CD14-positive monocyte (primary cell): ENCODE results near the gene DCLK1. TPM values are rescaled to one million over a fixed set of nuclear protein-coding genes. Genes with fewer than 3 reads are reported as not detected.

Experiments used
- DNase-seq, 3 donors: peaks; one replicate each; pipeline ENCODE4 v3.0.0-alpha.2; 2011 to 2022
- H2AFZ ChIP-seq: 2 replicates; pipeline ENCODE4 v1.6.0; 2012; ENCODE audit warnings: mild to moderate bottlenecking, low read depth, low read length, inconsistent platforms; ENCODE audit not compliant: insufficient read depth, poor library complexity, severe bottlenecking
- H3K27ac ChIP-seq, 2 donors: 1 replicate in 1 of 2; 2 replicates in 1 of 2; pipeline ENCODE4 v1.5.1; 2012 to 2013; ENCODE audit warnings: low read length in 2 of 2, control low read depth in 1 of 2, inconsistent platforms in 1 of 2, low read depth in 1 of 2, mild to moderate bottlenecking in 1 of 2
- H3K27me3 ChIP-seq, 2 donors: one replicate each; pipeline versions ENCODE4 v1.6.0 to v1.6.1; 2011 to 2013; ENCODE audit warnings: low read length in 2 of 2; ENCODE audit not compliant: control insufficient read depth in 2 of 2, insufficient read depth in 2 of 2
- H3K36me3 ChIP-seq, 2 donors: replicated peaks in 1 of 2; 1 replicate in 1 of 2; 2 replicates in 1 of 2; pipeline versions ENCODE4 v1.5.1 to v1.6.1; 2012 to 2013; ENCODE audit warnings: low read length in 2 of 2, control low read depth in 1 of 2, inconsistent platforms in 1 of 2, mild to moderate bottlenecking in 1 of 2; ENCODE audit not compliant: insufficient read depth in 2 of 2, control insufficient read depth in 1 of 2
- H3K4me1 ChIP-seq, 2 donors: 1 replicate in 1 of 2; 2 replicates in 1 of 2; pipeline versions ENCODE4 v1.5.1 to v1.6.1; 2012 to 2013; ENCODE audit warnings: low read length in 2 of 2, control low read depth in 1 of 2, inconsistent platforms in 1 of 2, mild to moderate bottlenecking in 1 of 2, moderate library complexity in 1 of 2; ENCODE audit not compliant: insufficient read depth in 2 of 2, control insufficient read depth in 1 of 2
- H3K4me2 ChIP-seq: replicated peaks from 2 replicates; pipeline ENCODE3; 2012; ENCODE audit warnings: low read length, moderate library complexity, mild to moderate bottlenecking; ENCODE audit not compliant: poor library complexity, severe bottlenecking; ENCODE audit errors: extremely low read depth
- H3K4me3 ChIP-seq, 3 experiments: fragments of 200-600 bp in 1 of 3; sonication (generic) in 1 of 3; replicated peaks in 1 of 3; 1 replicate in 2 of 3; 2 replicates in 1 of 3; pipeline ENCODE4 v1.5.1; 2011 to 2013; ENCODE audit warnings: low read length in 3 of 3, mild to moderate bottlenecking in 3 of 3, control low read depth in 2 of 3, low read depth in 2 of 3, inconsistent platforms in 1 of 3, moderate library complexity in 1 of 3
- H3K79me2 ChIP-seq: 2 replicates; pipeline ENCODE4 v1.6.0; 2012; ENCODE audit warnings: mild to moderate bottlenecking, control low read depth, inconsistent platforms, low read length, moderate library complexity; ENCODE audit not compliant: insufficient read depth
- H3K9ac ChIP-seq: 2 replicates; pipeline ENCODE4 v1.6.0; 2017; ENCODE audit warnings: low read length, mild to moderate bottlenecking; ENCODE audit not compliant: insufficient read depth, poor library complexity, severe bottlenecking
- H3K9me3 ChIP-seq, 2 donors: replicated peaks in 1 of 2; 1 replicate in 1 of 2; 2 replicates in 1 of 2; pipeline versions ENCODE4 v1.5.1 to v1.6.1; 2012 to 2013; ENCODE audit warnings: low read length in 2 of 2, control low read depth in 1 of 2; ENCODE audit not compliant: control insufficient read depth in 1 of 2, insufficient read depth in 1 of 2
- H4K20me1 ChIP-seq: 2 replicates; pipeline ENCODE4 v1.6.0; 2012; ENCODE audit warnings: mild to moderate bottlenecking, low read length, control low read depth, moderate library complexity; ENCODE audit not compliant: insufficient read depth
- H3K27ac Mint-ChIP-seq, 7 donors: one replicate each; pipeline ENCODE4 v1.8.0; 2020; ENCODE audit warnings: mild to moderate bottlenecking in 7 of 7, mixed read lengths in 7 of 7, moderate library complexity in 6 of 7, inconsistent platforms in 2 of 7
- H3K27me3 Mint-ChIP-seq, 3 donors: one replicate each; pipeline ENCODE4 v1.8.0; 2021 to 2022; ENCODE audit warnings: low read depth in 3 of 3, mild to moderate bottlenecking in 3 of 3, mixed read lengths in 3 of 3, moderate library complexity in 3 of 3, inconsistent platforms in 1 of 3
- H3K36me3 Mint-ChIP-seq, 2 donors: one replicate each; pipeline ENCODE4 v1.8.0; 2020; ENCODE audit warnings: mixed read lengths in 2 of 2, inconsistent platforms in 1 of 2, mild to moderate bottlenecking in 1 of 2
- H3K4me1 Mint-ChIP-seq: one replicate; pipeline ENCODE4 v1.8.0; 2020; ENCODE audit warnings: mild to moderate bottlenecking, mixed read lengths
- H3K4me3 Mint-ChIP-seq, 2 donors: one replicate each; pipeline ENCODE4 v1.8.0; 2020; ENCODE audit warnings: mild to moderate bottlenecking in 2 of 2, mixed read lengths in 2 of 2, moderate library complexity in 1 of 2
- H3K9me3 Mint-ChIP-seq, 7 donors: one replicate each; pipeline ENCODE4 v1.8.0; 2020 to 2022; ENCODE audit warnings: mixed read lengths in 7 of 7, mild to moderate bottlenecking in 6 of 7, moderate library complexity in 6 of 7, inconsistent platforms in 2 of 7
- WGBS: methylation state at CpG from one replicate; pipeline ENCODE4 v1.1.5; 2013; ENCODE audit warnings: missing lambda C conversion rate; ENCODE audit not compliant: insufficient coverage; 5-methylcytosine and 5-hydroxymethylcytosine counted together
- intact Hi-C, 2 donors: fragments of 100-400 bp; cut with micrococcal nuclease; formaldehyde crosslinking; loops; one replicate each; pipeline versions ENCODE4 v1.15.0 to v1.15.1; 2023
- polyA plus RNA-seq, 3 donors: library from polyadenylated mRNA; depleted of rRNA in 1 of 3; unstranded in 2 of 3; stranded (reverse) in 1 of 3; fragments of 300-500 nt in 2 of 3; fragments of >200 nt in 1 of 3; fragmentation: Illumina TruSeq in 2 of 3; gene quantifications; 1 replicate in 2 of 3; 2 replicates in 1 of 3; pipeline ENCODE4 v1.2.3, GENCODE V29; 2012 to 2021
- TF ChIP-seq, protein P1 (sequence below): fragments of 200-600 bp; IDR thresholded peaks from one replicate; pipeline ENCODE4 v1.8.0; 2022; ENCODE audit warnings: antibody characterized with exemption, mild to moderate bottlenecking

Gene DCLK1
- polyA plus RNA-seq, 3 donors, result not detected

DNA sequence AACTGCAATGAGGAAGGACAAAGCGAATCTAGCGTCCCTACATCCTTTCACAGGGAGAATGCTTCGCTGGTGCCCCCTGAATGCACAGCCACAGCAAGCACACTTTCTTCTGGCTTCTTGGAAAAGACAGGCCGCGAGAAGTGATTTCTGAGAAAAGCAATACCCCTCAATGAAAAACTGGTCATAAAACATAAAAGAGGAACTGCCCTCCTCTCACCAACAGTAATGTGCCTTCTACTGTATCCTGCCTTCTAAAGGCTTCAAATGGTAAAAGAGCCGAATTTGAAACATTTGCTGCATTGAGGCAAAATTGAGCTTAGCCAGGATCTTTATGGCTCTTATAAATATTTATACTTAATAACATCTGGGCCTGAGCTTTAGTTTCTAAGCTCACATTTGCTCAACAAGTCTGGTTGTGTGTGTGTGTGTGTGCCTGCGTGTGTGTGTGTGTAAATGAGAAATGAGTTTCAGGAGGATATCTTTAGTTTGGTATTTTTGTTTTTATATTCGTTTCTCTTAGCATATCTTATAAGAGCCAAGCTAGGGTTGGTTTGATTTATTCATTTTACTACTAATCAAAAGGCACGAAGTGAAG is 408.6 kb downstream of the DCLK1 start:
- Histone ChIP-seq H4K20me1 (no peaks in the 10 kb centered on the region), H3K79me2 (no peaks in the 10 kb centered on the region), H2AFZ (peak overlapping the region; percentile 23), H3K9ac (no peak overlapping the region), H3K27ac (no peak overlapping the region), H3K4me2 (no peak overlapping the region), H3K9me3 (no peaks in the 10 kb centered on the region), H3K27me3 (no peaks in the 10 kb centered on the region), H3K4me3 (no peak overlapping the region), H3K36me3 (no peaks in the 10 kb centered on the region), H3K4me1 (peaks cover 0 to 3% of the 10 kb centered on the region in 2 donors)
- 0% methylated on average over 2 of the region's 9 CpGs for WGBS
- peaks cover 2 to 7% (median 2%) of the 10 kb centered on the region in 3 donors for H3K27me3 Mint-ChIP-seq
- peaks cover 0 to 3% (median 0%) of the 10 kb centered on the region in 7 donors for H3K9me3 Mint-ChIP-seq
- no peaks in the 10 kb centered on the region for H3K36me3 Mint-ChIP-seq
- peak overlapping the region in 1 of 2 donors; percentile 26 for H3K4me3 Mint-ChIP-seq
- no peak for DNase-seq
- TF ChIP-seq, protein P1, sequence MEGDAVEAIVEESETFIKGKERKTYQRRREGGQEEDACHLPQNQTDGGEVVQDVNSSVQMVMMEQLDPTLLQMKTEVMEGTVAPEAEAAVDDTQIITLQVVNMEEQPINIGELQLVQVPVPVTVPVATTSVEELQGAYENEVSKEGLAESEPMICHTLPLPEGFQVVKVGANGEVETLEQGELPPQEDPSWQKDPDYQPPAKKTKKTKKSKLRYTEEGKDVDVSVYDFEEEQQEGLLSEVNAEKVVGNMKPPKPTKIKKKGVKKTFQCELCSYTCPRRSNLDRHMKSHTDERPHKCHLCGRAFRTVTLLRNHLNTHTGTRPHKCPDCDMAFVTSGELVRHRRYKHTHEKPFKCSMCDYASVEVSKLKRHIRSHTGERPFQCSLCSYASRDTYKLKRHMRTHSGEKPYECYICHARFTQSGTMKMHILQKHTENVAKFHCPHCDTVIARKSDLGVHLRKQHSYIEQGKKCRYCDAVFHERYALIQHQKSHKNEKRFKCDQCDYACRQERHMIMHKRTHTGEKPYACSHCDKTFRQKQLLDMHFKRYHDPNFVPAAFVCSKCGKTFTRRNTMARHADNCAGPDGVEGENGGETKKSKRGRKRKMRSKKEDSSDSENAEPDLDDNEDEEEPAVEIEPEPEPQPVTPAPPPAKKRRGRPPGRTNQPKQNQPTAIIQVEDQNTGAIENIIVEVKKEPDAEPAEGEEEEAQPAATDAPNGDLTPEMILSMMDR, result no peak
- intact Hi-C loops, result no loop called here
- H3K27ac Mint-ChIP-seq, result peak overlapping the region in 1 of 7 donors; percentile 46
- peaks cover 13% of the 10 kb centered on the region for H3K4me1 Mint-ChIP-seq

DNA sequence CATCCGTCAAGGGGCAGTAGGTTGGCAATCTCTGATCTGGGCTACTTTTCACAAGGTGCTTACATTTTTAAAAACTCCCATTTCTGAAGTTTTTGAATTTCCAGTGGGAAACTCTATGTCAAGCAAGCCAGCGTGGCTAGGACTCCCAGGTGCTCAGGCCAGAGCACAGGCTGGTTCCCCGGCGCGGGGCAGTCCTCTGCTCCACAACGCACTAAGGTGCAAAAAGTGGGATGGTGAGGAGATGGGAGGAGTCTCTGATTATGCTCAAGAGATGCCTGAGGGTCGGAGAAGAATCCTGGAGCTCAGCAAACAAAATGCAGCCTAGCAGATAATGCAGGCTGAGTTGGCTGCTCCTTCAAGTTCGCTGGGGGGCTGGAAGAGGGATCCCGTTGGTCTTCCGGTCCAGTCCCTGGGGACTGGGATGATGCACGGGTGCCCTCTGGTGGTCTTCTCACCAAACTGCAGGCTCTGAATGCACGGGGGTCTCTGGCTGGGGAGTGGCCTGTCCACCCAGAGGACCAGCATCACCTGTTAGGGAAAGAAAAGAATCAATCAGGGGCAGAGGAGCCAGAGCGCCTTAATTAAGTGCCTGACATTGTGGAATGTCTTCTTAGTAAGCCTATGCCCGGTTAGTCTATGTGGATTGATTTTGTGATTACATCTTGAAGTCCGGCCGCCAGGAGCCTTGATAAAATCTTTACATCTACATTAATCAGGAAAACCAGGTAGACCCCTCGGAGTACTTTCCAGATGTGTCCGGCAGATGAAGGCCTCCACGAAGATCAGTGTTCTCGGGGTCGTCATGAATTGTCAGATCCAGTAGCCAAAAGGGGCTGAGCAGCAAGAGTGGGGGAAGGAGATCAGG is 410.3 kb downstream of the DCLK1 start:
- 29% methylated on average over 17 of the region's 21 CpGs for WGBS
- Histone ChIP-seq H3K4me1 (peaks cover 0 to 3% of the 10 kb centered on the region in 2 donors), H3K4me3 (no peak overlapping the region), H3K36me3 (no peaks in the 10 kb centered on the region), H2AFZ (no peak overlapping the region), H3K9me3 (no peaks in the 10 kb centered on the region), H3K27me3 (no peaks in the 10 kb centered on the region), H3K9ac (no peak overlapping the region), H3K4me2 (peak overlapping the region; percentile 3), H3K79me2 (no peaks in the 10 kb centered on the region), H4K20me1 (no peaks in the 10 kb centered on the region), H3K27ac (no peak overlapping the region)
- peaks cover 13% of the 10 kb centered on the region for H3K4me1 Mint-ChIP-seq
- no peaks in the 10 kb centered on the region for H3K36me3 Mint-ChIP-seq
- peak overlapping the region in 1 of 7 donors; percentile 7 for H3K27ac Mint-ChIP-seq
- DNase-seq, result peak in 2 of 3 donors; percentile 9 to 17
- H3K27me3 Mint-ChIP-seq, result peaks cover 2 to 7% (median 2%) of the 10 kb centered on the region in 3 donors
- H3K9me3 Mint-ChIP-seq, result no peaks in the 10 kb centered on the region
- TF ChIP-seq, protein P1, result peak; percentile 87
- intact Hi-C loops, result no loop called here
- H3K4me3 Mint-ChIP-seq, result peak overlapping the region in 1 of 2 donors; percentile 36
